ENCODE measurements around the gene MVB12B. TPM values are rescaled to one million over a fixed set of nuclear protein-coding genes. Genes with fewer than 3 reads are reported as not detected.

MVB12B gene
- total and polyA plus RNA-seq, 2 of the 4 experiments (the other 2 are of a cell fraction), result 2.0 to 4.0 TPM

- Histone ChIP-seq H3K79me1 (ENCODE audit: low read depth in 1 of 2, low read length in 2 of 2) (no peaks in the 10 kb centered on the region), H3K4me3 (ENCODE audit: insufficient read depth, low read depth, low read length) (no peak overlapping the region), H3K4me2 (ENCODE audit: low read depth, low read length) (no peak overlapping the region), H4K20me1 (ENCODE audit: insufficient read depth, low read length) (no peaks in the 10 kb centered on the region), H3K14ac (replicated peaks; ENCODE audit: low read depth, low read length) (peak overlapping the region; percentile 34), H3K23ac (ENCODE audit: low read depth, low read length) (peak overlapping the region; percentile 43; the same call in 1 of the 2 replicates), H3K27me3 (ENCODE audit: control insufficient read depth, insufficient read depth, low read length) (no peaks in the 10 kb centered on the region), H2AFZ (replicated peaks; ENCODE audit: low read length, poor library complexity) (peak overlapping the region; percentile 45), H3K18ac (ENCODE audit: low read depth, low read length) (peak overlapping the region; percentile 14; the same call in 1 of the 2 replicates), H2AK5ac (ENCODE audit: low read depth, low read length) (peak overlapping the region; percentile 70), H3K9ac (ENCODE audit: low read depth, low read length) (no peak overlapping the region), H4K5ac (ENCODE audit: low read depth, low read length) (no peak overlapping the region), H4K8ac (ENCODE audit: low read depth in 2 of 2, low read length in 2 of 2) (peak overlapping the region in 1 of 2 experiments; percentile 72; a peak in 2 of 4 replicates), H2BK120ac (ENCODE audit: low read depth, low read length) (peak overlapping the region; percentile 87), H3K9me3 (ENCODE audit: control insufficient read depth, insufficient read depth, low read length) (no peaks in the 10 kb centered on the region), H3K4ac (ENCODE audit: low read depth, low read length) (peak overlapping the region; percentile 80), H3K56ac (ENCODE audit: extremely low read depth, insufficient read depth, low read length) (no peak overlapping the region), H2BK20ac (ENCODE audit: low read depth, low read length) (peak overlapping the region; percentile 66), H2BK5ac (ENCODE audit: low read depth, low read length, poor library complexity, severe bottlenecking) (peak overlapping the region; percentile 70), H3K36me3 (ENCODE audit: control insufficient read depth, insufficient read depth, low read length) (no peaks in the 10 kb centered on the region), H3K27ac (ENCODE audit: insufficient read depth, low read length) (peak overlapping the region; percentile 12), H4K91ac (ENCODE audit: insufficient read depth, low read depth, low read length) (peak overlapping the region; percentile 60), H2AK9ac (replicated peaks; ENCODE audit: low read depth, low read length, poor library complexity) (peak overlapping the region; percentile 66), H3K9me1 (ENCODE audit: insufficient read depth, low read length) (peaks cover 11% of the 10 kb centered on the region), H2BK15ac (ENCODE audit: low read depth, low read length) (peak overlapping the region; percentile 5; the same call in 1 of the 3 replicates), H3K4me1 (ENCODE audit: control insufficient read depth, insufficient read depth, low read length) (peaks cover 9% of the 10 kb centered on the region)
- 89% methylated on average over 10 of the region's 14 CpGs; no CpG with 5 or more reads in 1 of the 2 experiments for WGBS, 2 experiments (ENCODE audit: extremely low coverage in 2 of 2, insufficient read length in 1 of 2)
- peak; percentile 69 for DNase-seq
- intact Hi-C loops (cut with micrococcal nuclease) (no loop called here), in situ Hi-C loops (cut with MboI; ENCODE audit: low sequenced_read_pairs) (loop anchor here (25.0 kb wide), 1 partner anchor 1063 kb away; no protein-coding TSS in a partner anchor), dilution Hi-C loops (cut with HindIII; ENCODE audit: low sequenced_read_pairs, unreplicated experiment) (no loop called here)
- CTCF ChIA-PET, result no interaction called here
- no TSS peak for BruUV-seq (replicated peaks)
- POLR2A ChIA-PET (ENCODE audit: unreplicated experiment), result no interaction called here
- peak; percentile 9; the same call in 1 of the 2 replicates for ATAC-seq (ENCODE audit: low read depth)
- TF ChIP-seq FOS (IDR thresholded peaks at IDR 0.05; ENCODE audit: low read depth, low read length) (0 out of 2 replicates have a peak, but pooled peaks have one; percentile 22), CHD1 (IDR thresholded peaks at IDR 0.05; ENCODE audit: low read depth, low read length) (no peak)
These were observed 148.3 kb downstream of the MVB12B start for GRCh38 chr9:126474786-126475485.
